ENCODE data around the gene WDR83.

Gene WDR83

GRCh38 chr19:12715929-12716328 is 49.3 kb downstream of the WDR83 start:
- DNase-seq (ENCODE audit: low spot score) = no peak

- DNase-seq (ENCODE audit: low spot score) = no peak
Measured at GRCh38 chr19:12720296-12720695, 53.7 kb downstream of the WDR83 start.

- DNase-seq (ENCODE audit: low spot score) = no peak
Measured at GRCh38 chr19:12720851-12721655, 54.4 kb downstream of the WDR83 start.

GRCh38 chr19:12721656-12722565 is 55.3 kb downstream of the WDR83 start:
- DNase-seq (ENCODE audit: low spot score) = peak; percentile 41

GRCh38 chr19:12722566-12723380 is 56.2 kb downstream of the WDR83 start:
- DNase-seq (ENCODE audit: low spot score) = peak; percentile 98

- DNase-seq (ENCODE audit: low spot score) = no peak
Measured at GRCh38 chr19:12723381-12723640, 56.7 kb downstream of the WDR83 start.

- peak; percentile 86 for DNase-seq (ENCODE audit: low spot score)
Measured at GRCh38 chr19:12723641-12724426, 57.2 kb downstream of the WDR83 start, which contains the start of gene TNPO2. Gene TNPO2 (minus strand): TSS chr19:12723932. CDS start chr19:12720977, 2,955 bp downstream.

All from activated CD4-positive, alpha-beta T cell treated with anti-CD3 and anti-CD28 coated beads, Interleukin-2, Interleukin-4, amounts not matched to agents 100 ng/mL and 50 ng/mL, durations not matched to agents 16 hours and 8 hours (primary cell).